Activated CD8-positive, alpha-beta memory T cell treated with anti-CD3 and anti-CD28 coated beads, Interleukin-2, amount 10 ng/mL, durations not matched to agents 7 days and 5 days (primary cell): ENCODE data around the gene CERK. TPM values are rescaled to one million over a fixed set of nuclear protein-coding genes. Genes with fewer than 3 reads are reported as not detected.

Source experiments
- ATAC-seq: fragments of 150-1000 bp; cut with Tn5 transposase; one replicate; pipeline ENCODE4 v1.10.0; 2021; ENCODE audit warnings: moderate library complexity
- CTCF ChIA-PET: fragments of 350-600 bp; sonication (Branson Sonifier 250); formaldehyde crosslinking; loops from one replicate; lab custom pipeline; 2021; ENCODE audit warnings: antibody characterized with exemption; lab: Charles Lee
- DNase-seq: peaks from one replicate; pipeline ENCODE4 v3.0.0-alpha.2; 2020
- H3K27ac Mint-ChIP-seq: one replicate; pipeline ENCODE4 v1.8.0; 2021; ENCODE audit warnings: mild to moderate bottlenecking, mixed read lengths
- H3K27me3 Mint-ChIP-seq: one replicate; pipeline ENCODE4 v1.8.0; 2021; ENCODE audit warnings: mixed read lengths
- H3K36me3 Mint-ChIP-seq: one replicate; pipeline ENCODE4 v1.8.0; 2021; ENCODE audit warnings: mild to moderate bottlenecking, mixed read lengths
- H3K4me1 Mint-ChIP-seq: one replicate; pipeline ENCODE4 v1.8.0; 2021; ENCODE audit warnings: mixed read lengths
- H3K4me3 Mint-ChIP-seq: one replicate; pipeline ENCODE4 v1.8.0; 2021; ENCODE audit warnings: mild to moderate bottlenecking, moderate library complexity, mixed read lengths
- H3K9me3 Mint-ChIP-seq: one replicate; pipeline ENCODE4 v1.8.0; 2022; ENCODE audit warnings: low read depth, mixed read lengths
- total RNA-seq, 2 experiments: library from RNA; stranded (reverse); gene quantifications; one replicate each; pipeline ENCODE4 v1.2.3, GENCODE V29; 2021

The CERK gene
- total RNA-seq, 2 experiments from 2014 or later = 53.3 to 59.7 TPM

DNA sequence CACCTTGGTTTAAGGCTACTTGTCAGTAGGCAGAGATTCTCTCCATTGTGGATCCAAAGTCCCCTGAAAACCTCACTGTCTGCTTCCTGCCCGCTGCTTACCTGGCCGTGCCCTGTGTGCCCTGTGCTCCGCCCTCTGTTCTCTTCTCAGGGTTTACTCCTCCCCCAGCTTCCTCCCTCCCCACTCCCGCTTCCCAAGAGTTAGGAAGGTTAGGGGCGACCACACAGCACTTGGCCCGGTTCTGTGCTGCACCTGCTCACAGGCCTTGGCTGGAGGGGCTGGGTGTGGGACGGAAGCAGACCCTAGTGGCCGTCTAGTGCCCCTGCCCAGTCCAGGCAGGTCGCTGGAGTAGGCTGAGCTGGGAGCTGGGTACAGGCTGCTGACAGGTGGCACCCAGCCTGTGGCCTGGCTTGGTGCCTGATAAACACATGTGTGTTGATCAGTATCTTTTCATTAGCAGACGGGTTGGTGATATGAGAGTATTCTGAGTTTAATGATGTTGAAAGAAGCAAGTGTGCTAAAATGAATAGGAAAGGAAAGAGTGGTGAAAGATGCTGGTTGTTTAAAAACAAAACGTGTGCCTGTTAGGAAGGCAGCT, 77.3 kb downstream of the CERK start:
- Mint-ChIP-seq H3K4me1 (peaks cover 14% of the 10 kb centered on the region), H3K9me3 (no peaks in the 10 kb centered on the region), H3K27me3 (no peaks in the 10 kb centered on the region), H3K27ac (peak overlapping the region; percentile 22), H3K36me3 (no peaks in the 10 kb centered on the region), H3K4me3 (no peak overlapping the region)
- ATAC-seq = no peak
- no peak for DNase-seq
- CTCF ChIA-PET = no interaction called here

DNA sequence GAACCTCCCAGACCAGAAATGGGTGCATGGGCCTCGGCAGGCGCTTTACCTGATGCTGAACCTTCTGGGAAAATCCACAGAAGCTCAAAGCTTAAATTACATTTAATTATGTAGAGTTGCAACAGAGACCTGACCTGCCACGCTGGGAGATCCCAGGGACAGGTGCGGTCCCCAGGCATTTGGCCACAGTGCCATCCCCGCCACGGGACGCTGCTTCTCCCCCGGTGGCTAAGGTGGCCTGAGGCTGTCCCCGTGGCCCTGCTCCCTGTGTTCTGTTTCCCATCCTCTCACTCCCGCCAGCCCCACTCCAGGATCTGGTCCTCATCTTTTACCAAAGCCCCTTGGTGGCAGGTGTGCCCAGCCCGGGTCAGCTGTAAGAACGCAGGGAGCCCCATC, 78.3 kb downstream of the CERK start:
- no peak overlapping the region for H3K4me3 Mint-ChIP-seq
- no peak overlapping the region for H3K27ac Mint-ChIP-seq
- no peaks in the 10 kb centered on the region for H3K27me3 Mint-ChIP-seq
- CTCF ChIA-PET = no interaction called here
- H3K36me3 Mint-ChIP-seq = no peaks in the 10 kb centered on the region
- no peaks in the 10 kb centered on the region for H3K9me3 Mint-ChIP-seq
- no peak for DNase-seq
- no peak for ATAC-seq
- H3K4me1 Mint-ChIP-seq = peaks cover 14% of the 10 kb centered on the region

DNA sequence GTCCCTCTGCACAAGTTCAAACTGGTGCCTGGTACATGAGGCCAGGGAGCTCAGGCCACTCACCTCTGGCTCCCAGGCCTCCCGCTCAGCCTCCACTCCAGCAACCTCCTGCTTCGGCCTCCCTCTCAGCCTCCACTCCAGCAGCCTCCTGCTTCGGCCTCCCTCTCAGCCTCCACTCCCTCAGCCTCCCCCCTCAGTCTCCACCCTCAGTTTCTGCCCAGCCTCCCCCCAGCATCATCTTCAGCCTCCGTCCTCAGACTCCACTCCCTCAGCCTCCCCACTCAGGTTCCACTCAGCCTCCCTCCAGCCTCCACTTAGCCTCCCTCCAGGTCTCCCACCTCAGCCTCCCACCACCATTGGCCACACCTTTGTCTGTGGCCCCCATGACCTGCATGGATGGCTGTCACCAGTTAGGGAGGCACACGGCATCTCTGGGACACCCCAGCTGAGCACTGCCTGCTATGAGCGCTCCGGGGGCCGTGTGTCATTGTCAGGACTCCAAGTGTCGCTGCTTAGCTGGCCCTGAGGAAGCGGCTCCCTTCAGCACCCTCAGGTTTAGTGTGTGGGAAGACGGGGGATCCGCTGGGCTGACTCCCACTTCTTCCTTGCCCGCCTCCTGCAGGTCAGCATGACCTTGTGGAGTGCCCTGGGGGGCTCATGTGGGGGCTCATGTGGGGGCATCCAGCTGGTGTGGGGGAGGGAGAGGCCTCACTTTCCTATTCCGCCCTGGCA, 78.8 kb downstream of the CERK start:
- CTCF ChIA-PET = no interaction called here
- ATAC-seq = no peak
- H3K27ac Mint-ChIP-seq = no peak overlapping the region
- no peaks in the 10 kb centered on the region for H3K27me3 Mint-ChIP-seq
- no peaks in the 10 kb centered on the region for H3K9me3 Mint-ChIP-seq
- no peaks in the 10 kb centered on the region for H3K36me3 Mint-ChIP-seq
- no peak for DNase-seq
- peaks cover 14% of the 10 kb centered on the region for H3K4me1 Mint-ChIP-seq
- H3K4me3 Mint-ChIP-seq = no peak overlapping the region

DNA sequence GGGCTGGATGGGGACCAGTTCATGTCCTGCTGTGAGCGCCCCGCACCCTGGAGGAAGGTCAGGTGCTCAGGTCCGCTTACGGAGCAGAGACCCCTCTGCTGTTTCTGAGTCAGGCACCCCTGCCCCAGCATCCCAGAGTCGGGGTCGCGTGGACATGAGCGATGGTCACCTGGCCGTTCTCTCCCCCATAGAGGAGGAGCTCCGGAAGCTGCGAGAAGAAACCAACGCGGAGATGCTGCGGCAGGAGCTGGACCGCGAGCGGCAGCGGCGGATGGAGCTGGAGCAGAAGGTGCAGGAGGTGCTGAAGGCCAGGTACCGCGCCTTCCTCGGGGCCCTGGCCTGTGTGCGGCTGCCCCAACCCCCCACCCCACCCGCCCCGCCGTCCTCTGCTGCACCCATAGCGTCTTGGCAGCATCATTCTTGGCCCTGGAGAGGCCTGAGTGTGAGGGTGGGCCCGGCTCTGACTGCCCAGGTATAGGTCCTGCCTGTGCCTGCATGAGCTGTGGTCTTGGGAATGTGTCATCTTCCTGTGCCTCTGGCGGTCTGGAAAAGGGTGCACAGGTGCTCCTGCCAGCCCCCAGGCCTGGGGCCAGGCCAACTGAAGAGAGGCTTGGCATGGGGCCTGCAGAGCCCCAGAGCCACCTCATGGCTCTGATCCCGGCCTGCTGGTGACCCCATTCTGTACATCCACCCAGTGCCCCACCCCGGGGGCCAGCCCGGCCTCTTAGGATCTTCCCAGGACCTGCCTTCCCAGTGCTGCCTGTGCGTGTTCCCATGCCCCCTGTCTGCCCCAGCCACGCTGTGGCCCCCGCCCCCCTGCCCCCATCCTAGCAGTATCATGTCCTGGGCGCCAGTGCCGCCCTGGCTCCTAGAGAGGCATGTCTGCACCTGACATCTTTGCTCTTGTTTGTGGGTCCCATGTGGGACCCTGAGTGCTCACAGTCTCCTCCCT, 79.8 kb downstream of the CERK start:
- Mint-ChIP-seq H3K4me3 (no peak overlapping the region), H3K9me3 (no peaks in the 10 kb centered on the region), H3K27me3 (no peaks in the 10 kb centered on the region), H3K4me1 (peaks cover 20% of the 10 kb centered on the region), H3K36me3 (no peaks in the 10 kb centered on the region), H3K27ac (no peak overlapping the region)
- CTCF ChIA-PET = no interaction called here
- DNase-seq = no peak
- ATAC-seq = no peak

DNA sequence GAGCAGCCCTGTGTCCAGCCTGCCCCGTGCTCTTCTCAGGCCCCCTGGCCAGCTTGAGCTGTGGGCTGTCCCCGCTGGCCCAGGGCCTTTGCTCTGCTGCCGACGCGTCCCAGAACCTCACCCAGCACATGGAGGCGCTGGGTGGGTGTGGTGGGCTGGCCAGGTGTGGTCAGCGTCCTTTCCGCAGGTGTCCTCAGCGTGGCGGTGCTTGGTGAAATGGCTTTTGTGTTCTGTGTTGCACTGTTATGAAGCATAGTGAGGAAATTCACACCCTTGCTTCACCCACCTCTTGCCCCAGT, 80.4 kb downstream of the CERK start:
- Mint-ChIP-seq H3K9me3 (no peaks in the 10 kb centered on the region), H3K4me3 (no peak overlapping the region), H3K27me3 (no peaks in the 10 kb centered on the region), H3K27ac (no peak overlapping the region), H3K36me3 (no peaks in the 10 kb centered on the region), H3K4me1 (peaks cover 27% of the 10 kb centered on the region)
- DNase-seq (no peak), ATAC-seq (no peak)
- CTCF ChIA-PET = no interaction called here

DNA sequence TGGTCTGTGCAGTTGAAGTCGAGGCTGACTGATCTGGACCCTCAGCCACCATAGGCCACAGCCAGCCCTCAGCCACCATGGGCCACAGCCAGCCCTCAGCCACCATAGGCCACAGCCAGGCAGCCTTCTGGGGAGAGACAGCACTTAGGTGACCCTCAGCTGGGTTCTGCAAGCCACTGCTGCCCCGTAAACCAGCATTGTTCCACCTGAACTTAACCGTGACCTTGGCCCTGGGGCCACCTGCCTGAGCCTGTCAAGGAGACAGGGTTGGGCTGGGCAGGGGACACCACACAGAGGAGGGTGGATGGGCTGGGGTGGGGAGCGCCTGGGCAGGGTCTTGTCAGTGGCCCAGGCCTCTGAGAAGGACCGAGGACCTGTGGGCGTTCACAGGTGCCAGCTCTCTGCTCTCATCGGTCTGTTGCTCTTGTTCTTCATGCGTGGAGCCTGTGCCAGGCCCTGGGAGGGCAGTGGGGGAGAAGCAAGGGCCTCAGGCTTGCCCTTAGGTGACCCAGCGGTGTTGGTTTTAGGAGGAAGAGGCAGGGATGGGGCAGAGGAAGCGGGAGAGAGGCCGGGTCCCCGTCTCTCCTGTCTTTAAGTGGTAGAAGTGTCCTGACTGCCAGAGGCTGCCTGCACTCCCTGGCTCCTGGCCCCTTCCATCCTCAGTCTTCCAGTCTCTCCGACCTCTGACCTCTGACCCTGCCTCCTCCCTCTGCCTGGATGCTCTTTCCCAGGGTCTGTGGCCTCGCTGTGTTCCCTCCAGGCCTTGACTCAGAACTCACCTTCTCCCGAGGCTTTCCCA, 81.0 kb downstream of the CERK start:
- Mint-ChIP-seq H3K27ac (no peak overlapping the region), H3K9me3 (no peaks in the 10 kb centered on the region), H3K4me3 (no peak overlapping the region), H3K27me3 (no peaks in the 10 kb centered on the region), H3K36me3 (no peaks in the 10 kb centered on the region), H3K4me1 (peaks cover 27% of the 10 kb centered on the region)
- no peak for ATAC-seq
- no peak for DNase-seq
- CTCF ChIA-PET = no interaction called here

DNA sequence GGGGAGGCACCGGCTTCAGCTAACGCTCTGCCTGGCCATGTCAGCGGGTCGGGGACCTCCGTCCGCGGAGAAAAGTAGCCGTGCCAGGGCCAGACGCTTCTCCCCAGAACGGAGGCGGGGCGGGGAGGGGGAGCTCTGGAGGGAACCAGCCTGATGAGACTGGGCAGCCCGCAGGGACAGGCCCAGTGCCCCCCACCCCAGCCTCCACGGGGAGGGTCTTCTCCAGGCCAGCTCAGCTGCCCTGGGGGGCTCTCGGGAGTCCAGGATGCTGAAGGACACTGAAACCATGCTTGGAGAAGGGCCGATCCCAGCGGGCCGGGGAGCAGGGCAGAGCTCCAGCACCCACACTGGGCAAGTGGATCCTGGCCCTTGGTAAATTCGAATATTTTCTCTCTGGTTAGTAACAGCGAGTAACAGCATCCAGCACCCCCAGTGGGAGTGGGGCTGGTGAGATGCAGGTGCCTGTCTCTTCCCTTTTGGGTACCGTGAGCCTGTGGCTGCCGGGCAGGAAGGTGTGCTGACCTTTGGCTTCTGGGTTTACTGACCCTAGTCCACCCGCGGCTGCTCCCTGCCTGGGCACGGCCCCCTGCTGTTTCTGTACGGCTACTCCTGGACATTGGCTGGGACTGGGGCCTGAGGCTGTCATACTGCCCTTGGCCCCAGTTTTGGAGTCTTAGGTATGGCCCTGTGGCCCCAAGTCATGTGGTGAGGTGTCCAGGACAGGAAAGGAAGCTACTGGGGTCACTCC, 82.0 kb downstream of the CERK start:
- H3K4me3 Mint-ChIP-seq = no peak overlapping the region
- peaks cover 21% of the 10 kb centered on the region for H3K4me1 Mint-ChIP-seq
- H3K27ac Mint-ChIP-seq = no peak overlapping the region
- ATAC-seq (no peak), DNase-seq (no peak)
- no peaks in the 10 kb centered on the region for H3K9me3 Mint-ChIP-seq
- CTCF ChIA-PET = no interaction called here
- no peaks in the 10 kb centered on the region for H3K36me3 Mint-ChIP-seq
- H3K27me3 Mint-ChIP-seq = no peaks in the 10 kb centered on the region

DNA sequence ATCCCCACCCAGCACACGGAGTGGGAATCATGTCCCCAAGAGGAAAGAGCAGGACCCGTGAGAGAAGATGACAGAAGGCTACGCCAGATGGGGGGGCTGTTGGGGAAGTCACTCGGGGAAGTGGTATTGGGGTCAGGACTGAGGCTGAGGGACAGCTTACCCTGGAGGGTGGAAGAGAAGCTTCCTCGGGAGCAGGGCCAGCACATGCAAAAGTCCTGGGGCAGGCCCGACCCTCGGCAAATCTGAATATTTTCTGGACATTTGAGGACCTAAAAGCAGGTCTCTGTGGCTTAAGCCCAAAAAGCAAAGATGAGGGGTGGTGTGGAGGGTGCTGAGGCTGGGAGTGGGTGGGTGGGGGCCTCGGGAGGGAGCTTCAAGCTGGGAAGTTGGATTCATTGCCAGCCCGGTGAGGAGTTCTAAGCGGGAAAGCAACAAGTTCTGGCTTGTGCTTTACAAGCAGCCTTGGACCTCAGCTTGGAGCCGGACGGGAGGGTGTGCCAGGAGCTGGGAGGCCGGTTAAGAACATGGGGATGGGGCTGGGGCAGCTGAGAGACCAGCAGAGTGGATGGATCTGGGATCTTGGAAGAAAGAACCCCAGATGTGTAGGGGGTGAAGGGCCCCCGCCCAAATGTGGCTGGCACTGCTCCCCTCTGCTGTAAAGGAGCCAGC, 83.0 kb downstream of the CERK start:
- H3K36me3 Mint-ChIP-seq = no peaks in the 10 kb centered on the region
- DNase-seq (no peak), ATAC-seq (no peak)
- no peak overlapping the region for H3K4me3 Mint-ChIP-seq
- H3K27me3 Mint-ChIP-seq = no peaks in the 10 kb centered on the region
- H3K4me1 Mint-ChIP-seq = peaks cover 15% of the 10 kb centered on the region
- H3K27ac Mint-ChIP-seq = no peak overlapping the region
- no peaks in the 10 kb centered on the region for H3K9me3 Mint-ChIP-seq
- CTCF ChIA-PET = no interaction called here

DNA sequence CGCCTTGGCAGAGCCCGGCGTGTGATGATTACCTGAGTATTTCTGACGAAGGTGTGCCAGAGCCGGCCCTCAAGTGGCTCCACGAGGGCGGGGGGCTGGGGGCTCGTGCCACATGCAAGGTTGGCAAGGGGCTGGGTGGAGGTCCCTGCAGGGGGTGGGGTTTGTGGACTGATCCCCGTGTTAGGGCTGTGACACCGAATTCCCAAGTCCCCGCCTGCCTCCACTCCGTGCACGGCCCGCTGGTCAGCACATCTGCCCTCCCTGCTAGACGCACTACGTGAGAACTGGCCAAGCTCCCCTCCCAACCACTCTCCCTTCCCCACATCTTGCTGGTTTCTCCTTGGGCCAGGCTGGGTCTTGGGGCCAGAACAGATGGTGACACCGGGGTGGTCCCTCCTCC, 83.6 kb downstream of the CERK start:
- DNase-seq (no peak), ATAC-seq (no peak)
- Mint-ChIP-seq H3K27ac (no peak overlapping the region), H3K4me3 (no peak overlapping the region), H3K4me1 (peaks cover 15% of the 10 kb centered on the region), H3K36me3 (no peaks in the 10 kb centered on the region), H3K9me3 (no peaks in the 10 kb centered on the region), H3K27me3 (no peaks in the 10 kb centered on the region)
- CTCF ChIA-PET = no interaction called here

DNA sequence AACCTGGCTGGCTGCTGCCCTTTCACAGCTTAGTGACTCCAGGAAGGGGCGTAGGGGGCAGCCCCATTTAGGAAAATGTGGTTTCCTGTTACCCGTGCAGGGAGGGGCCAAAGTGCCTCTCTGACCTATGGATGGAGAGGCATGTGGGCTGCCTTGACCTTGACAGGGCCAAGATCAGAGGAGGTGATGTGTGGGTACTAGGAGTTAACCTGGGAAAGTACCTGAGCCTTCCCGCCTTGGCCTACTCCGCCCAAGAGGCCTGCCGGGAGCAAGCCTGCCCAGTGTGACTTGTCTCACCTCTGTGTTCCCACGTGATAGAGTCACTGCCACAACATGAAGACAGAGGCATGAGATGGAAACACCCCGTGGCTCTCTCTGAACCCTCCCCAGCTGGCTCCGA, 84.5 kb downstream of the CERK start:
- Mint-ChIP-seq H3K27ac (no peak overlapping the region), H3K9me3 (no peaks in the 10 kb centered on the region), H3K36me3 (no peaks in the 10 kb centered on the region), H3K4me3 (no peak overlapping the region), H3K4me1 (peaks cover 15% of the 10 kb centered on the region), H3K27me3 (no peaks in the 10 kb centered on the region)
- CTCF ChIA-PET = no interaction called here
- ATAC-seq (peak; percentile 52), DNase-seq (peak; percentile 44)

DNA sequence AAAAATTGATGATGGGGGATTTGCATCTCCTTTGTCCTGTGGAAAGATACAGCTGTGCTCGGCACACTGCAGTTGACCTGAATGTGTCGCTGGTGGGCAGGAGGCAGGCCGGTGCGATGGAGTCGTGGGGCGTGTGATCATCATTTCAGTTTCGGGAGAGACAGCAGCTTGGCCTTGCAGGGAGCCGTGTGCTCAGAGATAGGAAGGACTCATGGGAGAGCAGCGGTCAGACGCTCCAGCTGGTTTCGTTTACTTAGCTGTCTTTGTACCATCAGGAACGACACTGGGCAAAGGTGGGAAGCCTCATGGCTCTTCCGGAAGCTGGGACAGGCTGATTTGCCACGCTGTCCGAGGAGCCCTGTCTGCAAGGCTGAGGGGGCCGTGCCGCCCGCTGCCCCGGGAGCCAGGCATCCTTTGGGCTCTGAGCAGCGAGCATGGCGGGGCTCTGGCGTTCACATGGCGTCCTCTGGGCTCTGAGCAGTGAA, 85.2 kb downstream of the CERK start:
- Mint-ChIP-seq H3K27me3 (no peaks in the 10 kb centered on the region), H3K27ac (no peak overlapping the region), H3K4me3 (no peak overlapping the region), H3K36me3 (no peaks in the 10 kb centered on the region), H3K9me3 (no peaks in the 10 kb centered on the region), H3K4me1 (peaks cover 15% of the 10 kb centered on the region)
- ATAC-seq (no peak), DNase-seq (no peak)
- CTCF ChIA-PET = no interaction called here

DNA sequence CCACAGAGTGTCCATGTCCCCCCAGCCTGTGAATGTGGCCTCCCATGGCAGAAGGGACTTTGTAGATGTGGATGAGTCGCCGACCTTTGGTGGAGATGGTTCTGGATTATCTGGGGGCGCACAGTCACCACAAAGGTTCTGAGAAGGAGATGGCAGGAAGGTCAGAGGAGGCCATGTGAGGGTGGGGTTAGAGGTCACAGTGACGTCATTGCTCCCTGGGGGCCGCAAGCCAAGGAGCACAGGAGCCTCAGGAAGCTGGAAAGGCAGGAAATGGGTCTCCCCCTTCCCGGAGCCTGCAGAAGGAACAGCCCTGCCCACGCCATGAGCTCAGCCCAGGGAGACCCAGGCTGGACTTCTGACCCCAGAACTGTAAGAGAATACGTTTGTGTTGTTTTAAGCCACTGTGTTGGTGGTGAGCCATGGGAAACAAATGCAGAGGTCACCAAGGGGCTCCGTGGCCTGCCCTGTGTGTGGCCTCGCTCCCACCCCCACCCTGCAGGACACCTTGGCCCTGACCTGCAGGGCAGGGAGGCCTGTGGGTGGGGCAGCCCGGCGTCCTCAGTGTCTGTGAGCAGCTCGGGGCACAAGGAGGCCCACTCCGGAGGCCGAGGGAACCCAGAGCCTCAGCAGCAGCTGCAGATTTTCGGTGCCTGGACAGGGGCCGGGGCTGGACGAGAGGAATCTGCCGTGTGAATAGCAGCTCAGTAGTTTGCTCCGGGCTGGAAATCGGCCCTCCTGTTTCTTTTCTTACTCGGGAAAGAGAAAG, 85.8 kb downstream of the CERK start:
- ATAC-seq = no peak

More for the DNA sequence above, 85.8 kb downstream of the CERK start:
- Mint-ChIP-seq H3K4me3 (no peak overlapping the region), H3K27ac (no peak overlapping the region), H3K36me3 (no peaks in the 10 kb centered on the region), H3K4me1 (peaks cover 15% of the 10 kb centered on the region), H3K9me3 (no peaks in the 10 kb centered on the region), H3K27me3 (no peaks in the 10 kb centered on the region)
- CTCF ChIA-PET = no interaction called here
- no peak for DNase-seq
